Measurements from ENCODE around the gene FAM219A.

FAM219A gene

DNA sequence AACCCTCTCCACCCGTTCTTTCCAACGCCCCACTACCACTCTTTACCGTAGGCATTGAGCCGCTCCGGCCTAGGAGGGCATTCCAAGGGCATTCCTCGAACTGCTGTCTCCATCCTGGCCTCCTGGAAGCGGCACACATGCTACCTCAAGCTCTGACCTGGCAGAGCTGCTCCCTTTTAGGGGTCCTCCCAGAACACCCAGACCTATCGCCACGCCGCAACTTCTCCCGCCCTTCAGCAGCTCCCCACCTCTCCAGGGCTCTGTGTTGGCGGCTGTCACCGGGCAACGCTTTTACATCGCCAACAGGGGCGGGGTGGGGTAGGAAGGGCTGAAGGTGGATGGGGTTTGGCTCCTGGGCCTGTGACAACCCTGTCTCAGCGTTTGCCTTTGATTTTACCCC, 77.0 kb downstream of the FAM219A start:
- H3K79me2 ChIP-seq (ENCODE audit: insufficient read depth, low read length), result no peaks in the 10 kb centered on the region
- H3K9me2 ChIP-seq (replicated peaks; ENCODE audit: insufficient read depth, low read length), result no peaks in the 10 kb centered on the region
- H3K36me3 ChIP-seq (ENCODE audit: low read length), result no peaks in the 10 kb centered on the region
- no peak for TF ChIP-seq EZH2phosphoT487 (conservative IDR thresholded peaks at IDR 0.05; ENCODE audit: low read length)
- TF ChIP-seq CTCF (IDR thresholded peaks at IDR 0.05; ENCODE audit: insufficient read depth, low read length, poor library complexity, severe bottlenecking), result no peak
- H3K4me2 ChIP-seq (ENCODE audit: low read depth, low read length, poor library complexity, severe bottlenecking), result no peak overlapping the region
- H3F3A ChIP-seq (ENCODE audit: insufficient read depth), result no peaks in the 10 kb centered on the region
- no peaks in the 10 kb centered on the region for H3K9me3 ChIP-seq (ENCODE audit: insufficient read depth, low read length)
- no peak overlapping the region for H3K27ac ChIP-seq (ENCODE audit: low read depth, low read length)
- no peak overlapping the region for H3K9ac ChIP-seq (ENCODE audit: low read length)
- H3K27me3 ChIP-seq (ENCODE audit: low read length), result no peaks in the 10 kb centered on the region
- no peaks in the 10 kb centered on the region for H4K20me1 ChIP-seq (ENCODE audit: low read depth, low read length)
- H2AFZ ChIP-seq (ENCODE audit: low read depth, low read length, severe bottlenecking), result no peak overlapping the region
- no peak overlapping the region for H3K4me3 ChIP-seq (ENCODE audit: insufficient read depth, low read length, poor library complexity, severe bottlenecking)

GRCh38 chr9:34380511-34381315, 77.7 kb downstream of the FAM219A start:
- Histone ChIP-seq H3K4me3 (ENCODE audit: insufficient read depth, low read length, poor library complexity, severe bottlenecking) (peak overlapping the region; percentile 45), H3K9me3 (ENCODE audit: insufficient read depth, low read length) (no peaks in the 10 kb centered on the region), H3F3A (ENCODE audit: insufficient read depth) (peaks cover 3% of the 10 kb centered on the region; the same call in 1 of the 2 replicates), H3K79me2 (ENCODE audit: insufficient read depth, low read length) (no peaks in the 10 kb centered on the region), H3K36me3 (ENCODE audit: low read length) (no peaks in the 10 kb centered on the region), H2AFZ (ENCODE audit: low read depth, low read length, severe bottlenecking) (peak overlapping the region; percentile 84), H3K27me3 (ENCODE audit: low read length) (no peaks in the 10 kb centered on the region), H4K20me1 (ENCODE audit: low read depth, low read length) (no peaks in the 10 kb centered on the region), H3K27ac (ENCODE audit: low read depth, low read length) (no peak overlapping the region), H3K4me2 (ENCODE audit: low read depth, low read length, poor library complexity, severe bottlenecking) (peak overlapping the region; percentile 63), H3K9me2 (replicated peaks; ENCODE audit: insufficient read depth, low read length) (no peaks in the 10 kb centered on the region), H3K9ac (ENCODE audit: low read length) (peak overlapping the region; percentile 43)
- no peak for TF ChIP-seq CTCF (IDR thresholded peaks at IDR 0.05; ENCODE audit: insufficient read depth, low read length, poor library complexity, severe bottlenecking)
- TF ChIP-seq EZH2phosphoT487 (conservative IDR thresholded peaks at IDR 0.05; ENCODE audit: low read length), result no peak

- no peaks in the 10 kb centered on the region for H3K27me3 ChIP-seq (ENCODE audit: low read length)
- H3K9me3 ChIP-seq (ENCODE audit: insufficient read depth, low read length), result no peaks in the 10 kb centered on the region
- peak overlapping the region; percentile 43 for H3K9ac ChIP-seq (ENCODE audit: low read length)
Measured at GRCh38 chr9:34380034-34380510, 78.3 kb downstream of the FAM219A start.

More at GRCh38 chr9:34380034-34380510, 78.3 kb downstream of the FAM219A start:
- Histone ChIP-seq H4K20me1 (ENCODE audit: low read depth, low read length) (no peaks in the 10 kb centered on the region), H3K27ac (ENCODE audit: low read depth, low read length) (no peak overlapping the region), H3F3A (ENCODE audit: insufficient read depth) (peaks cover 9% of the 10 kb centered on the region; the same call in 1 of the 2 replicates), H3K79me2 (ENCODE audit: insufficient read depth, low read length) (no peaks in the 10 kb centered on the region), H3K4me2 (ENCODE audit: low read depth, low read length, poor library complexity, severe bottlenecking) (peak overlapping the region; percentile 63), H3K9me2 (replicated peaks; ENCODE audit: insufficient read depth, low read length) (no peaks in the 10 kb centered on the region), H2AFZ (ENCODE audit: low read depth, low read length, severe bottlenecking) (peak overlapping the region; percentile 84), H3K4me3 (ENCODE audit: insufficient read depth, low read length, poor library complexity, severe bottlenecking) (peak overlapping the region; percentile 45), H3K36me3 (ENCODE audit: low read length) (no peaks in the 10 kb centered on the region)
- TF ChIP-seq CTCF (IDR thresholded peaks at IDR 0.05; ENCODE audit: insufficient read depth, low read length, poor library complexity, severe bottlenecking) (no peak), EZH2phosphoT487 (conservative IDR thresholded peaks at IDR 0.05; ENCODE audit: low read length) (no peak)

Measured in SU-DHL-6 (cell line).